ENCODE data around the gene GTF3C1.

GTF3C1 gene

GRCh38 chr16:27522173-27522707 lies 27.5 kb downstream of the GTF3C1 start:
- in situ Hi-C loops (cut with MboI; ENCODE audit: low sequenced_read_pairs): no loop called here

- in situ Hi-C loops (cut with MboI; ENCODE audit: low sequenced_read_pairs): no loop called here
Measured at GRCh38 chr16:27520982-27521673, 28.6 kb downstream of the GTF3C1 start.

- in situ Hi-C loops (cut with MboI; ENCODE audit: low sequenced_read_pairs): no loop called here
Measured at GRCh38 chr16:27518226-27518625, 31.5 kb downstream of the GTF3C1 start.

GRCh38 chr16:27517664-27518063 lies 32.0 kb downstream of the GTF3C1 start:
- in situ Hi-C loops (cut with MboI; ENCODE audit: low sequenced_read_pairs): no loop called here

GRCh38 chr16:27516365-27516764 lies 33.3 kb downstream of the GTF3C1 start:
- in situ Hi-C loops (cut with MboI; ENCODE audit: low sequenced_read_pairs): no loop called here

GRCh38 chr16:27515874-27516353 lies 33.8 kb downstream of the GTF3C1 start:
- in situ Hi-C loops (cut with MboI; ENCODE audit: low sequenced_read_pairs): no loop called here

GRCh38 chr16:27514806-27515205 lies 34.9 kb downstream of the GTF3C1 start:
- in situ Hi-C loops (cut with MboI; ENCODE audit: low sequenced_read_pairs): no loop called here

- in situ Hi-C loops (cut with MboI; ENCODE audit: low sequenced_read_pairs): no loop called here
Measured at GRCh38 chr16:27511657-27512448, 37.9 kb downstream of the GTF3C1 start.

- in situ Hi-C loops (cut with MboI; ENCODE audit: low sequenced_read_pairs): no loop called here
Measured at GRCh38 chr16:27508476-27508875, 41.2 kb downstream of the GTF3C1 start.

GRCh38 chr16:27506771-27507170 lies 42.9 kb downstream of the GTF3C1 start:
- in situ Hi-C loops (cut with MboI; ENCODE audit: low sequenced_read_pairs): no loop called here

- in situ Hi-C loops (cut with MboI; ENCODE audit: low sequenced_read_pairs): no loop called here
Measured at GRCh38 chr16:27505297-27506236, 44.1 kb downstream of the GTF3C1 start.

GRCh38 chr16:27503662-27504061 lies 46.1 kb downstream of the GTF3C1 start:
- in situ Hi-C loops (cut with MboI; ENCODE audit: low sequenced_read_pairs): no loop called here

GRCh38 chr16:27500801-27501200 lies 48.9 kb downstream of the GTF3C1 start:
- in situ Hi-C loops (cut with MboI; ENCODE audit: low sequenced_read_pairs): no loop called here

- in situ Hi-C loops (cut with MboI; ENCODE audit: low sequenced_read_pairs): no loop called here
Measured at GRCh38 chr16:27499659-27500055, 50.1 kb downstream of the GTF3C1 start.

GRCh38 chr16:27498916-27499658 lies 50.6 kb downstream of the GTF3C1 start:
- in situ Hi-C loops (cut with MboI; ENCODE audit: low sequenced_read_pairs): no loop called here

- in situ Hi-C loops (cut with MboI; ENCODE audit: low sequenced_read_pairs): no loop called here
Measured at GRCh38 chr16:27498031-27498825, 51.5 kb downstream of the GTF3C1 start.

GRCh38 chr16:27495191-27495590 lies 54.5 kb downstream of the GTF3C1 start:
- in situ Hi-C loops (cut with MboI; ENCODE audit: low sequenced_read_pairs): no loop called here

GRCh38 chr16:27492588-27492979 lies 57.1 kb downstream of the GTF3C1 start:
- in situ Hi-C loops (cut with MboI; ENCODE audit: low sequenced_read_pairs): no loop called here

GRCh38 chr16:27491894-27492587 lies 57.7 kb downstream of the GTF3C1 start:
- in situ Hi-C loops (cut with MboI; ENCODE audit: low sequenced_read_pairs): no loop called here

Data from HL-60/S4 treated with phorbol 12-myristate 13-acetate at 8.2 ng/mL for 4 days and 3 days (cell line).